Peyer's patch (tissue), 4 donors: ENCODE measurements around the gene CCR4. TPM values are rescaled to one million over a fixed set of nuclear protein-coding genes. Genes with fewer than 3 reads are reported as not detected.

Source experiments
- DNase-seq, 3 donors: peaks; one replicate each; pipeline ENCODE4 v3.0.0-alpha.2; 2017 to 2019
- H3K27ac ChIP-seq, 4 donors: fragments of 200-600 bp; sonication (generic); one replicate each; pipeline ENCODE4 v1.5.1; 2016 to 2019
- H3K27me3 ChIP-seq, 2 donors: fragments of 200-600 bp; sonication (generic); one replicate each; pipeline ENCODE4 v1.5.1; 2019
- H3K36me3 ChIP-seq, 3 donors: fragments of 200-600 bp; sonication (generic); one replicate each; pipeline ENCODE4 v1.5.1; 2016 to 2019
- H3K4me1 ChIP-seq, 4 donors: fragments of 200-600 bp; sonication (generic); one replicate each; pipeline ENCODE4 v1.5.1; 2016 to 2019
- H3K4me3 ChIP-seq, 4 donors: fragments of 200-600 bp; sonication (generic); 1 replicate in 3 of 4; 2 replicates in 1 of 4; pipeline ENCODE4 v1.5.1; 2016 to 2019; ENCODE audit warnings: mild to moderate bottlenecking in 1 of 4
- H3K9me3 ChIP-seq, 4 donors: fragments of 200-600 bp; sonication (generic); one replicate each; pipeline ENCODE4 v1.5.1; 2016 to 2019; ENCODE audit warnings: mild to moderate bottlenecking in 1 of 4
- POLR2A ChIP-seq, 2 donors: fragments of 450-650 bp; IDR thresholded peaks; one replicate each; pipeline ENCODE4 v1.5.1; 2017; ENCODE audit warnings: antibody characterized with exemption in 2 of 2, mild to moderate bottlenecking in 2 of 2, moderate library complexity in 2 of 2
- total RNA-seq, 4 donors: library from RNA; depleted of rRNA; stranded (reverse); fragments of >200 nt; gene quantifications; one replicate each; pipeline ENCODE4 v1.1.0, GENCODE V29; 2016
- TF ChIP-seq, protein P1 (sequence below), 6 experiments: fragments of 450-650 bp in 4 of 6; fragments of 200-600 bp in 2 of 6; sonication (generic) in 1 of 6; IDR thresholded peaks; one replicate each; pipeline ENCODE4 v1.5.1; 2017 to 2019; ENCODE audit warnings: antibody characterized with exemption in 6 of 6, mild to moderate bottlenecking in 3 of 6, moderate library complexity in 1 of 6

Gene CCR4
- total RNA-seq, 4 donors from 2014 or later = not detected

DNA sequence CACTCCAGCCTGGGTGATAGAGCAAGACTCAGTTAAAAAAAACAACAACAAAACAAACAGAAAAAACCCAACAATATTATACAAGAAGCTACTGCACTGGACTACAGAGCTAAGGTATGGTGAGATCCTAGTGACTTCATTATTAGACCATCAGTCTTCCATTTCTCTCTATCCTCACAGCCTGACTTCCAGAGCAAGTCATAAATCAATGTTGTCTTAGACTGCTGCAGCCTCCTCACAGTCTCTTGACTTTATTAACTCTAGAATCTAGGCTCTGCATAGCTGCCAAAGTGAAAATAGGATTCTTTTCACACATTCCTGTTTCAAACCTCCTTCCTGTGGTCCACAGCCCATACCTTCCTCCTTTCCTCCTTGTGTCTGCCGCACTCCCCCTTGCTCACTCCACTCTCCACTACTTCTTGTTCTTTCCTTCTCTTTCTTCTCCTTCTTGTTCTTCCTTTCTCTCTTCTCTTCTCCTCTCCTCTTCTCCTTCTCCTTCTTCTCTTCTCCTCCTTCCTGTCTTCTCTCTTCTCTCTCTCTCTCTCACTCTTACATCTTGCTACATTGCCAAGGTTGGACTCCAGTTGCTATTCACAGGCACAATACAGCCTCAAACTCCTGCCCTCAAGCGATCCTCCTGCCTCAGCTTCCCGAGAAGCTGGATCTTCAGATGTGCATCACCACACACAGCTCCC lies 49.4 kb downstream of the CCR4 start:
- peaks cover 0 to 23% (median 0%) of the 10 kb centered on the region in 3 donors for H3K36me3 ChIP-seq
- H3K4me1 ChIP-seq = no peaks in the 10 kb centered on the region
- no peak overlapping the region for H3K27ac ChIP-seq
- TF ChIP-seq, protein P1, sequence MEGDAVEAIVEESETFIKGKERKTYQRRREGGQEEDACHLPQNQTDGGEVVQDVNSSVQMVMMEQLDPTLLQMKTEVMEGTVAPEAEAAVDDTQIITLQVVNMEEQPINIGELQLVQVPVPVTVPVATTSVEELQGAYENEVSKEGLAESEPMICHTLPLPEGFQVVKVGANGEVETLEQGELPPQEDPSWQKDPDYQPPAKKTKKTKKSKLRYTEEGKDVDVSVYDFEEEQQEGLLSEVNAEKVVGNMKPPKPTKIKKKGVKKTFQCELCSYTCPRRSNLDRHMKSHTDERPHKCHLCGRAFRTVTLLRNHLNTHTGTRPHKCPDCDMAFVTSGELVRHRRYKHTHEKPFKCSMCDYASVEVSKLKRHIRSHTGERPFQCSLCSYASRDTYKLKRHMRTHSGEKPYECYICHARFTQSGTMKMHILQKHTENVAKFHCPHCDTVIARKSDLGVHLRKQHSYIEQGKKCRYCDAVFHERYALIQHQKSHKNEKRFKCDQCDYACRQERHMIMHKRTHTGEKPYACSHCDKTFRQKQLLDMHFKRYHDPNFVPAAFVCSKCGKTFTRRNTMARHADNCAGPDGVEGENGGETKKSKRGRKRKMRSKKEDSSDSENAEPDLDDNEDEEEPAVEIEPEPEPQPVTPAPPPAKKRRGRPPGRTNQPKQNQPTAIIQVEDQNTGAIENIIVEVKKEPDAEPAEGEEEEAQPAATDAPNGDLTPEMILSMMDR (IDR thresholded peaks at IDR 0.05) = no peak
- no peak for TF ChIP-seq POLR2A (IDR thresholded peaks at IDR 0.05)
- no peak for DNase-seq
- no peaks in the 10 kb centered on the region for H3K9me3 ChIP-seq
- H3K27me3 ChIP-seq = no peaks in the 10 kb centered on the region
- H3K4me3 ChIP-seq = no peak overlapping the region

DNA sequence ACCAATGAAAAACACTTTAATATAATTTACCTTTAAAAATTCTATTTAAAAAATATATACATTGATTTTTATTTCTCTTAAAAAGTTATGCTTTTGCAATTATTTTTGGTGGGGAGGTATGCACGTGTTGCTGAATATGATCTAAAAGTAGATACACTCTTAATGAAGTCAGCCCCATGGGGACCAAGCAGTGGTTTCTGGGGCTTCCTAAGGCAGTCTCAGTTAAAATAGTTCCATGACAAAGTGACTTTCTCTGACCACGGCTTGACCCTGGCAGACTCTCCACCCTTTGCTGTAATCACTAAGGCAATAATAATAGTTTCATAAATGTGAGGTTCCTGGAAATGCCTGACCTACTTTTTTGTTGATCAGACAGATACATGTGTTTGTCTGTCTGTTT lies 50.4 kb downstream of the CCR4 start:
- no peaks in the 10 kb centered on the region for H3K27me3 ChIP-seq
- DNase-seq = no peak
- H3K9me3 ChIP-seq = no peaks in the 10 kb centered on the region
- H3K36me3 ChIP-seq = peaks cover 0 to 23% (median 0%) of the 10 kb centered on the region in 3 donors
- H3K27ac ChIP-seq = no peak overlapping the region
- TF ChIP-seq, protein P1 (IDR thresholded peaks at IDR 0.05) = no peak
- TF ChIP-seq POLR2A (IDR thresholded peaks at IDR 0.05) = no peak
- no peaks in the 10 kb centered on the region for H3K4me1 ChIP-seq
- H3K4me3 ChIP-seq = no peak overlapping the region

DNA sequence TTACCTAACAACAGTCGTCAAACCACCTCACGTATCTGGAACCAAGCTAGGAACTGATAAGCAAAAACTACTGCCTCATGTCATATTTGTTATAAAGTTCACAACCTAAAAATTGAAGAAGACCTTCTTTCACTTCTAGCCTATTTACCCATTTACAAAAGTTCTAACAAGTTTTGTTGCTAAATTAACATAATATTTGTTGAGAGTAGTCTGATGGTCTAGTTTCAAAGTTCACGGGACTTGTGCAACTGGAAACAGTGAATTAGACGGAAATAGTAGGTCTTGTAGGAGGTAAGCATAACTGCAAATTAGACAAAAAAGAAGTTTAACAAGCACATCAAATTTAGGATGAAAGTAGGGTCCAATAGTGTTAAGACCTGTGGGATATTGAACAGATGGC lies 51.9 kb downstream of the CCR4 start:
- H3K27me3 ChIP-seq = no peaks in the 10 kb centered on the region
- no peaks in the 10 kb centered on the region for H3K4me1 ChIP-seq
- H3K9me3 ChIP-seq = no peaks in the 10 kb centered on the region
- peaks cover 0 to 23% (median 0%) of the 10 kb centered on the region in 3 donors for H3K36me3 ChIP-seq
- no peak overlapping the region for H3K27ac ChIP-seq
- no peak overlapping the region for H3K4me3 ChIP-seq
- no peak for DNase-seq
- no peak for TF ChIP-seq POLR2A (IDR thresholded peaks at IDR 0.05)
- TF ChIP-seq, protein P1 (IDR thresholded peaks at IDR 0.05) = no peak

DNA sequence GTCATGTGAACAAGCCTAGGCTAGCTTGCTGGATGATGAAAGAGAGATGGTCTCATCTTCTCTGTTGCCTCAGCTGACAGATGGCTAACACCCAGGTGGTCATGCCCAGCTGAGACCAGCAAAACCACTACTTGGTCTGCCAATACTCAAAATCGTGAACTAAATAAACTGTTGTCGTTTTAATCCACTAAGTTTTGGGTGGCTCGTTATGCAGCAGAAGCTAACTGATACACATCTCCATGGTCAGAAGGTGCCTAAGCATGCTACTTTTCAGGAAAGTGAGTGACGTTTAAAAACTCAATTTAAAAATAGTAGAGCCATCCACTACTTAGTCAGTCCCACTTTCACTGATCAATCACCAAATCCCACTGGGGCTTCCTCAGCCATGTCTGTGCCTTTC lies 52.8 kb downstream of the CCR4 start:
- H3K36me3 ChIP-seq = peaks cover 0 to 22% (median 0%) of the 10 kb centered on the region in 3 donors

DNA sequence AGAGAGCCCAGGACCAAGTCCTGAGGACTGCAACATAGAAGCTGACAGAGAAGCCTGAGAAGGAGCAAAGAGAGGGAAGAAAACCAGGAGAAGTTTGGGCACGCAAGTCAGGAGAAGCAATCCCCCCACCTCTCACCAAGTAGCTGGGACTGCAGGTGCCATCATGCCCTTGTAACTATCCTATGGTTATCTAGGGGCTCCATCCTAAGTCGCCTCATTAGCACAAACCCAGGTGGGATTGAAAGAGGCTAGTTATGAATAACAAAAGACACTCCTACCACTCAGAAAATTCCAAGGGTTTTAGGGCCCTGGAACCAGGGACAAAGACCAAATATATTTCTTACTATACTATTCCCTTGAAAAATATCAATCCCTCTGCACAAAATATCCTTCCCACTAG lies 53.5 kb downstream of the CCR4 start:
- Histone ChIP-seq H3K4me3 (no peak overlapping the region), H3K9me3 (no peaks in the 10 kb centered on the region), H3K4me1 (no peaks in the 10 kb centered on the region), H3K27ac (no peak overlapping the region), H3K36me3 (peaks cover 0 to 21% (median 0%) of the 10 kb centered on the region in 3 donors), H3K27me3 (no peaks in the 10 kb centered on the region)
- TF ChIP-seq POLR2A (IDR thresholded peaks at IDR 0.05) = no peak
- TF ChIP-seq, protein P1 (IDR thresholded peaks at IDR 0.05) = no peak
- no peak for DNase-seq

More for the DNA sequence above, 52.8 kb downstream of the CCR4 start:
- H3K4me3 ChIP-seq = no peak overlapping the region
- no peak overlapping the region for H3K27ac ChIP-seq
- H3K27me3 ChIP-seq = no peaks in the 10 kb centered on the region
- no peaks in the 10 kb centered on the region for H3K9me3 ChIP-seq
- DNase-seq = no peak
- no peaks in the 10 kb centered on the region for H3K4me1 ChIP-seq
- TF ChIP-seq POLR2A (IDR thresholded peaks at IDR 0.05) = no peak
- TF ChIP-seq, protein P1 (IDR thresholded peaks at IDR 0.05) = no peak

Other genes starting within 250 kb of the CCR4 start
- not detected for gene TRIM71, start 133.6 kb upstream of the CCR4 start, total RNA-seq
- 100 to 1,000 TPM in 1 of 4 donors, 10 to 100 TPM in 3; 59.4 to 179 (median 66.7) TPM for gene GLB1, start 145.5 kb downstream of the CCR4 start, total RNA-seq
- gene TMPPE, start 145.5 kb downstream of the CCR4 start, total RNA-seq = 10 to 100 TPM in 3 of 4 donors, 1 to 10 TPM in 1; 3.3 to 19.8 (median 18.2) TPM
- gene CRTAP, start 162.4 kb downstream of the CCR4 start, total RNA-seq = 100 to 1,000 TPM in 1 of 4 donors, 10 to 100 TPM in 3; 32.9 to 127 (median 46.4) TPM